Muscle of back (tissue), 11 donors: ENCODE measurements around the gene GFPT1. TPM values are rescaled to one million over a fixed set of nuclear protein-coding genes. Genes with fewer than 3 reads are reported as not detected.

Experiments used
- DNase-seq, 3 donors: peaks; one replicate each; pipeline versions ENCODE4 v3.0.0 to v3.0.0-alpha.2; 2013
- polyA plus RNA-seq, 10 donors: library from polyadenylated mRNA; unstranded; fragments of 120-200 nt; gene quantifications; one replicate each; pipeline ENCODE4 v1.2.1, GENCODE V29; 2013; ENCODE audit not compliant: insufficient read length in 10 of 10

Gene GFPT1
- polyA plus RNA-seq, 10 donors, result 30.4 to 42.2 (median 34.4) TPM

DNA sequence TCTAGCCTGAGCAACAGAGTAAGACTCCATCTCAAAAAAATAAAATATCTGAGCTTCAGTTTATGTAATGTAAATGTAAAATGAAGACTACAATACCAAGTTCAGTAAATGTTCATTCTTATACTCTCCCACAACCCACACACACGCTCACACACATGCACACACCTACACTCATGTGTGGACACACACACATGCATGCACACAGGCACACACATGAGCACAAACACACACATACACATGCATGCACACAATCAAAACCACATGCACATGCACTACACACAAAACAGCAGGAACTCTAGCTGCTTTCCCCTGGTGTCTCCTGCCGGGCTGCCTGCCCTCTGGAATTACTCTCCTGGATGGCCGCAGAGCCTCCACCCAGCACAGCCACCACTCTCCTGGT, 90.6 kb downstream of the GFPT1 start:
- DNase-seq, result no peak

DNA sequence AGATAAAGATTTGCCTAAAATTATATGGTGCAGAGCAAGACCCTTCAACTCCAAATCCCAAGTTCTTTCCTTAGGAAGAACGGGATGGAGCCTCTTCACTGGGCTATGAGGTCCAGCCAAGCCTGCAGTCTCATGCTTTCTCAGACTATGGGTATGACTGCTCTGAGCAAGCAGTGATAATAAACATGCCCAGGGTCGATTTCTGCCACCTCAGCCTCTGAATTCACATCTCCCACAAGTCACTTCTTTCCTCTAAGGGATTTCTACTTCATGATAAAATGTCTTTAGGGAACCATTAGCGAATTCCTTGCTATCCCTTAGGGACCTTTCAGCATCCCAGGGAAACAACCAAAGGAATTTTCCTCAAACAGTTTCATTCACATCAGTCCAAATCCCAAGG, 94.8 kb downstream of the GFPT1 start:
- DNase-seq, result no peak

DNA sequence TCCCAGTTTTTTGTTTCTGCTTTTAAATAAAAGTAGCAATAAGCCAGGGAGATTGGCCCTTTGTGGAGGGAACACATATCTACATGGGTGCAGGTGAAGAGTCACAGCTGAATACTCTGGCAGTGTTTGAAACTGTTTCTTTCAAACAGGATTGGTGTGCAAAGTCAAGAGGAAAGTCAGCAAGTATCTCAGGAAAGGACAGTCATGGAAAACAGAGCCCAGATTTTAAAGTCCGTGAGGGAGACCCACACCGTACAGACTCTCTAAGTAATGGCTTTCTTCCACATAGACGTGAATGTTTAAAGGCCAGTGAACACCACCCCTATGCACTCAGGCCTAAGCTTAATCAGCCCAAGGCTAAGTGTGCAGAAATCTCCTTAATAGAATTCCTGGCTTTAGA, 95.3 kb downstream of the GFPT1 start:
- DNase-seq, result peak in 1 of 3 donors; percentile 70

DNA sequence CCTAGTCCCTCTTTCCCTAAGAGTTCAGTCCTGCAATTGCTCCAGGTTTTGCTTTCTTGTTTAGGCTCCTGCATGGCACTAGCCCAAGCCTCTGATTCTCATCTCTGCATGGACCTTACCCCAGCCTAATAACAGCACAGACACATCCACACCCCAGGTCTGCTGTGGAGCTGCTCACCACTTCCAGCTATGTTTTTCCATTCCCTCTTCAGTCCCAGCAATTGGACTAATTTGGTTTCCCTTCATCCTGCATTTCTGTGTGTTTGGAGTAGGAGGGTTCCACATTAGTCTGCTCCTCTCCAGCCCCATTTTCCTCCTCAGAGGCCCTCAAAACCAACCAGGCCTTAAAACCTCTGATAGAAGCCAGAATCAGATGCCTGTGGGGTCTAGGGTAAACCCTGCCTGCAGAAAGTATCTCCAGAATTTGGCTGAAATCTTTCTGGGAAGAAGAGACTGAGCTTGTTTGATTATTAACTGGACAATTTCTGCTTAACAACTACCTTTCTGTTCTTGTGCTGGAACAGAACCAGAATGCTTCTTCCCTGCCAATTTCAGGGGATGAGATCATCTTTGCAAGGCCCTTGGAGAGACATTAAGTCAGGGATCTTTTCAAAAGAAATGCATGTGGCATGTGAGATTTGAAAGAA, 95.9 kb downstream of the GFPT1 start:
- DNase-seq, result peak; percentile 73 to 91 (median 82)

DNA sequence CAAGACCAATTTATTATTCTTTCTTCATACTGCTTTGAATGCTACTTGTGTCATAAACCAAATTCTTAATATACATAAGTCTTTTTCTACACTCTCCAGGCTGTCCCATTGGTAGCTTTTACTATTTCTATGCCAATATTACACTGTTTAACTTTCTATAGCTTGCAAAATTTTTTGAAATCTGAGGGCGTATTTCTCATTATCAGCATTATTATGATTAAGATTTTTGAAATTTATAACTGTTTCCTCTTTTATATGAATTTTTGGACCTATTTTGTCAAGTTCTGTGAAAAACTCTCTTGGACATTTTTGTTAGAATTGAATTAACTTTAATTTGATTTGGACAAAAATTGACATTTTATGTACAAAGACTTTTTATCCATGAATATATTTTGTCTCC, 98.6 kb downstream of the GFPT1 start:
- no peak for DNase-seq

DNA sequence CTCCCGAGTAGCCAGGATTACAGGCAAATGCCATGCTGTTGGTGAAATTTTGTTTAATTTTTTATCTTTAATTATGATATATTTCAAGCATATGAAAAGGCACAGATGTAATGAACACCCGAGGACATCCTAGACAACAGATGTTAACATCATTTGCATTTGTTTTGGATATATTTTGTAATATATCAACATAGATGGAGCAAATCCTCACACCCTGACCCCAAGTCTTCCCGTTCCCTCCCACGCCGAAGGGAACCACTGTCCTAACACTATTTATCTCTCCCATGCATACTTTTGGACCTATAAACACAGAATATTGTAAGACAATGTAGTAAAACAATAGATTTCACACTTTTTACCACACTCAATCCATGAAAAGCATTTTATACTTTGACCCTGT, 99.5 kb downstream of the GFPT1 start:
- no peak for DNase-seq

DNA sequence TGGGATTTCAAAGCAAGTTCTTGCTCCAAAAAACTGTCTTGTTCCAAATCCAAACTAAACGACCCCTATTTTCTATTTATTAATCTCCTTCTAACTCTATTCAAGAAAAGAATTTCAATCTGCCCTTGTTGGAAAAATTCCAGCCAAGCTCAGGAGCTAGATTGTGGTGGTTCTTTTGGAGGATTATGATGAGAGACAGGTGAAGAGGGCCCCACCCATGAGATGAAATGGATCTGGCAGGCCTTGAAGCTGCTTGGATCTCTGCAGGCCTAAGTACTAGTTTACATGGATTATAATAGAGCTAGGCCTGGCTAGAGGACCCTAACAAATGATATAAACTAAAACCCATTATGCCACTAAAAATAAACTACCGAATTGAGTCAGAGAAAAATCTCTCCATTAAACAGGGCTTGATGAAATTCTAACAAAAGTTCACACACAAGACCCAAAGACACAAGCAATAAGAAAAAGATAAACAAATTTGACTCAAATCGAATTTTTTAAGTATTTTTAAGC, 101.6 kb downstream of the GFPT1 start:
- no peak for DNase-seq

DNA sequence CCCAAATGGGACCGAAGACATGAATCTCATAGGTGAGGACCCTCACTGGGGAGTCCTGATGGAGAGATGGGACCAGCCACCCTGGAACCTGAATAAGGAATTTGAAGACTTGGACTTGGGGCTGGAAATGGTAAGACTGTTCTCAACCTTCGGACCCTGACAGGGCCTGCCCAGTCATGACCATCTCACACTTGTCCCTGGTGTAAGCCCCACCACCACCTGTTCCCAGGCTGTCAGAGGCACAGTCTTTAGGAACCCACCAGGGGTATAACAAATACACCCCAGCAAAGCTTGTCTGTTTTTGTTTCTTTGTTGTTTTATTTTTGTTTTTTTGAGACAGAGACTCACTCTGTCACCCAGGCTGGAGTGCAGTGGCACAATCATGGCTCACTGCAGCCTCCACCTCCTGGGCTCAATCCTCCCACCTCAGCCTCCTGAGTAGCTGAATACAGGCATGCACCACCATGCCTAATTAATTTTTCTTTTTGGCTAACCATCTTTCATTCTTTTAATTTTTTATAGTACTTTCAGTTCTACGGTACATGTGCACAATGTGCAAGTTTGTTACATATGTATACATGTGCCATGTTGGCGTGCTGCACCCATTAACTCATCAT, 106.1 kb downstream of the GFPT1 start:
- DNase-seq, result no peak

DNA sequence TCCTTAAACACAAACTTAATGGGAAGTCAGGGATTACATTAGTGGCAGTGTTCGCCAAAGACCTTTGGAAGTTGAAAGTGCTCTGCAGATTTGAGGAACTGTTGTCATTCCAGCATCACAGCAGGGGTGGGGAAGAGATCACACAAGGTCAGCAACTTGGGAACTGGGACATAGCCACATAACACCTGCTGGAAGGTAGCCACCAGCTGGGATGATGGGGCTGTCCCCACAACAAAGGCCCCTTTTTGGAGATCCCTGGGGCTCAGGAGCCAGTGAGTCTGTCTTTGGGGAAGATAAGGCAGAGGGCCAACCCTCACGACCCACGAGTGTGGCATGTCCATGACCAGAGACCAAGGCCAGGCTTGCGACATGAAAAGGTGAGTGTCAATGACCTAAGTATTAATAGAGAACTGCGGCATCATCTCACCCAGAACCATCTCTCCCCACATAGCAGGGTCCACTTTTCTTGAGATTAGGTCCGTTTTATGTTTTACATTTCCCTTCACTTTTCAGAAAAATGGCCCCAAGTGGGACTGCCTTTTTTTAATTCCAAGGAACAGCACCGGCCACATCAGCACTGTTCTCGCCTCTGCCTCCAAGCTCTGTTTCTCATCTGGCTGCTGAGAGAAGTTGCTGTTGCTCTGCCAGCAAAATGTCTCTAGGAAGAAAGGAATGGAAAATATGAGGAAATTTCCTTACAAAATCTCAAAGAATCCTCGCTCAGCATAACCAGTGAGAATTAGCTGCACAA, 106.9 kb downstream of the GFPT1 start:
- DNase-seq, result peak; percentile 74 to 88 (median 80)

DNA sequence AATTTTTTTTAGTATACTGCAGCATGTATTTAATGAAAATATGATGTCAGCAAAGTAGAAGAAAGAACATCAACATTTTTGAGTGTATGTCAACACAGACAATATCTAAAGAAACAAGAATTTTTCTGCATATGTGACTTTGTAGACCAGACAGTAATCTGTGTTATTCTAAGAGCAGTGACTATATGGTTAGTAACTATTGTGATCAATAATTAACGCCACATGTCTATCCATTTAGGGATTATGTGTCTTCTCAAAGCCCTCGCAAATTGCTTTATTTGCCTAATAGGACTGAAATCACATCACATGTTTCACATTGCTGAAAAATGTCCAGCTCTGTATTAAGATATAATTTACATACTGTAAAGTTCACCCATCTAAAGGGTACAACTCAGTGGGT, 107.8 kb downstream of the GFPT1 start:
- DNase-seq, result no peak

DNA sequence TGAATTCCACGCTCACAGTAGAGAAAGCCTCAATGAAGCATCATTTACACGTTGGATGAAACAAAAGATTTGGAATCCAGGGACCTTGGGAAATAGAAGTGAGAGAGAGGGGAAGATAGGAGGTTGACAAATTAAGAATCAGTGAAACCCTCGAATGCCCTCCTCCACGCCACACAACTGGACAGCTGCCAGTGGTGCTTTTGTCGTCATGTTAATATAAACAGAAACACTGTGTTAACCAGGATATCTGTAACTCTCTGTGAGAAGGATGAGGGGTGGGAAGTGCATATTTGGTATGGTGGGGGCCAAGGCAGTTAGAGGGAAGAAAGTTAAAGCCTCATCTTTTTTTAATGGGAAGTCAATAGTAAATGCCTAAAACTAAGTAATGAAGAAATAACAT, 108.7 kb downstream of the GFPT1 start:
- no peak for DNase-seq

DNA sequence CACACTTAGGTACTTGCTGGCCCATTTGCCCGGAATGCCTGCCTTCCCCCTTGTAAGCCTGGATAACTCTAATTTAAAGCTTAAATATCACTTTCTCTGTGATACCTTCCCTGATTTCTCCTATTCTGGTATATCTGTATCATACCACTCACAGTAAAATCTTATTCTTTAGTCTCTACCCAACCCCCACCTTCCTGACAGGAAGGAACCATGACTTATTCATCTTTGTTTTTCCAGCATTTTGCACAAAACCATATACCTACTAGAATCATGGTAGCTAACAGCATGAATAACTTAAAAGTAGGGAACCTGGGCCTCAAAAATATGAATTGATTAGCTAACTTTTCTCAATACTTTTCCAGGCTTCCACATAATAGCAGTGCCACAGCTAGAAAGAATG, 111.5 kb downstream of the GFPT1 start:
- DNase-seq, result no peak

DNA sequence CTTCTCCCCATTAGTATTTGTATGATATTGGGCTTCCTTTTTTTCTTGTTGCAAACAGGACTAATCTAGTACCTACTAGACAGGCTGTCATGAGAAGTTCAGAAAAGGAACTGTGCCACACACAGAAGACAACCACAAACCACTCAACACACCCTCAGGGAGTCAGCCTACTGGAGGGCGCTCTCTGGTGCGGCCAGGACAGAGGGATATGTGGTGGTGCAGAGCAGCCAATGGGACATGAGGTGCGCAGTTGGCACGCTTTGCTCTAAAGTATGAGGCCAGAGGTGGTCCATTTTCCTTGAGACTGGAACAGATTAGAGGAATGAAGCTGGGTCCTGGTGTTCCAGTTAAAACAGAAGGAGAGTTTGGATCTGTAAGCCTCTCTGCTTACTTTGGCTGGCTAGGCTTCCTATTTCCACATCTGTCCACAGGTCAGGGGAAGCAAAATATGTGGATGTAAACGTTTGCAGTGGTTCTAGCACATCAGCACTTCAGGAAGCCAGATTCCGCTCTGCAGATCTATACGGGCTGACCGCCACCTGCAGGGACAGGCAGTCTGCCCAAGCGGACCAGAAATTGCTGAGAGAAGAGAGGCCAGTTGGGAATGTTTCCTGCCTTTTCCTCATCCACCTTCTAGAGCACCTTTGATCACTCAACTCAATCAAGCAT, 114.1 kb downstream of the GFPT1 start:
- DNase-seq, result peak in 2 of 3 donors; percentile 65 to 79

DNA sequence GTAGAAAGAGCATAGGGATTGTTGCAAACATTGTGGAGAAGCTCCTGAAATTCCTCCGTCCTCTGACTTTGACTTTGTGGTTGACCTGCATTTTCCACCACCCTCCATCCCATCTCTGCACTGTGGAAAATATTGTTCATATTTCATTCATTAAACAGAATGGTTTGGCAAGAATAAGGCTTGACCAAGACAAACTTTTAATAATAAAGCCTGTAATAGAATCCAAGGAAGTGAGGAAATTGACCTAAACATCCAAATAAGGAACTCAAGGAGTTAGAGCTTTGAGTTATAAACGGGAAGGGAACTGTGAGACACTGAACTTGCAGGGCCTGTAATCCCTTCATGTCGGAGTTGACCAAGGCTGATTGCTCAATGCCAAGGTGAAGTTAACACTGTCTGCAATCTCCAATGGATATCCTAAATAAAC, 115.2 kb downstream of the GFPT1 start:
- DNase-seq, result peak in 2 of 3 donors; percentile 59 to 67

Other genes with a start within 250 kb of the GFPT1 start
- gene NFU1, start 50.2 kb upstream of the GFPT1 start, polyA plus RNA-seq, result 10 to 100 TPM; 46.5 to 57.4 (median 52.5) TPM